Stimulated activated naive CD4-positive, alpha-beta T cell (primary cell): ENCODE measurements around the gene CCDC154.

Source experiments
- DNase-seq, 6 experiments: peaks; one replicate each; lab custom pipeline; 2025; lab: John Stamatoyannopoulos, UW

CCDC154 gene

DNA sequence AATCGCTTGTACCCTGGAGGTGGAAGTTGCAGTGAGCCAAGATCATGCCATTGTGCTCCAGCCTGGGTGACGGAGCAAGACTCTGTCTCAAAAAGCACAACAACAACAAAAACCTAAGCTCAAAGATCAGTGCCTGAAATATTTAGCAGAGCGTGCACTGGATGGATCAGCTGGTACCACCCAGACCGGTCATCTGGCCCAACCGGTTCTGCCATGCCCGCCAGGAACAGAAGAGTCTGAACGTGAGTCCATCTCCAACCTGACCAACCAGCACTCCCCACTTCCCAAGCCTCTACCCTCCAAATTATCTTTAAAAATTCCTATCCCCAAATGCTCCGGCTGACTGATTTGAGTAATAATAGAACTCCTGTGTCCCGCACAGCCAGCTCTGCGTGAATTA, 22.3 kb downstream of the CCDC154 start:
- no peak for DNase-seq

DNA sequence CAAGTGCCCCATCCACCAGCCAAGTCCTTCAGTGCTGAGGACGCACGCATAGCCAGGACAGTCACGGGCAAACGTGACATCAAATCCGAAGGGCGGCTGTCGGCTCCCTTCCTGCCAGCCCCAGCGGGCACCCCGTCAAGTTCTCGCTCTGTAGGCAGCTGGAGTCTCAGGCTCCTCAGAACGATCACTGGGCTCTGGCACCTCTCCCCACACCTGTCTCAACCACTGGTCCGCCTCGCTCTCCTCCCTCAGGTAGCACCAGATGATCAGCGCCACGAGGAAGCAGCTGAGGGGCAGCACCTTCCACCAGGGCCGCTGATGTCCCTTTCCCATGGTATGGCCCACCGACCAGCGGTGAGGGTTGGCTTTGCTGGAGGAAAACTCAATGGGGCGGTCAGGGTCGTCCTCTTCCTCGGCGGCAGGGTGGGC, 24.2 kb downstream of the CCDC154 start:
- peak in 1 of 6 experiments; percentile 20 for DNase-seq

DNA sequence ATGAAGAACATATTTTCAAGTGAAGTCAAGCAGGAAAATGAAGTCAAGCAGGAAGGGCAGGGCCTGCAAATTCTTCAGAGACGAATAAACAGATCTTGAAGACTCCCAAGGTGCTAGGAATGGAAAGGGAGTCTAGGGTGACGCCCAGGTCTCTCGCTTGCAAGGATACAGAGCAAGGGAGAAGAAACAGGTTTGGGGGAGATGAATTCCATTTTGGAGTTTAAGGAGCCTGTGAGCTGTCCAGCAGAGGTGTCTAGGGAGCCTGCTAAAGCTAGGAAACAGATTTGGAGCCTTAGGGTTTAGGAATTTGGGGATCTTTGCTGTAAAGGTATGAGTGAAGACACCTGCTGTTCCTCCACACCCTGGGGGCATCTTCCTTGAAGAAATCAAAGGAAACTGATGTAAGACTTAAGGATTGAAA, 27.8 kb downstream of the CCDC154 start:
- no peak for DNase-seq

GRCh38 chr16:1414532-1415260, 29.7 kb downstream of the CCDC154 start, which contains the start of gene UNKL:
Gene UNKL, minus strand, starts transcription at chr16:1414704. Its CDS starts 13 bp downstream, at chr16:1414691.
- DNase-seq, result peak; percentile 65 to 87 (median 83)

GRCh38 chr16:1413684-1414531, 30.4 kb downstream of the CCDC154 start:
- DNase-seq, result peak; percentile 36 to 62 (median 49)

GRCh38 chr16:1412847-1413246, 31.5 kb downstream of the CCDC154 start:
- no peak for DNase-seq

DNA sequence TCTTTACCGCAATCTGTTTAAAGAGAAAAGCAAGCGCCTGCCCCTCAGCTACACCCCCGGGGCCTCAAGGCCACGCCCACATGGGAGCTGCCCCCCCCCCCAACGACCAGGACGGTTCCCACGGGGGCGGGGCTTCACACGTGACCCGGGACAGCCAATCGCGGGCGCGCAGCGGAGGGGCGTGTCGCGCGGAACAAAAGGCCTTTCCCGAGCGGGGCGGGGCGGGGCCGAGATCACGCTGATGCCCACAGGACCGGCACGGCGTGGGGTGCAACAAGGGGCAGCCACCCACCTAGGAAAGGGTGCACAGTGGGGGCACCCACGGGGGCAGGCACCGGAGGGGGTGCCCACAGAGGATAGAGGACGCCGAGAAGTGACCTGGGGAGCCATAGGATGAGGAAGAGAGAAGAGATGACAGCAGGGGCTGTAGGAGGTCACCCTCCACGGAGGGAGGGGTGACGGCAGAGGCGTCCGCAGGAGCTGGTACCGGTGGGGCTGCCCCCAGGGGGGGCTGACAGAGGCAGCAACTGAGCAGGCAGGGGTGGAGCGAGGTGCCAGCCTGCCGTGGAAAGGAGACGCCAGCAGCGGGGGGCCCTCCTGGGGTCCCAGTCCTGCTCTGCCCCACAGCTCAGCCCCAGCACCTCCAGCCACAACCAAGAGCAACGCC, 36.1 kb downstream of the CCDC154 start:
- DNase-seq, result peak; percentile 84 to 98 (median 94)

DNA sequence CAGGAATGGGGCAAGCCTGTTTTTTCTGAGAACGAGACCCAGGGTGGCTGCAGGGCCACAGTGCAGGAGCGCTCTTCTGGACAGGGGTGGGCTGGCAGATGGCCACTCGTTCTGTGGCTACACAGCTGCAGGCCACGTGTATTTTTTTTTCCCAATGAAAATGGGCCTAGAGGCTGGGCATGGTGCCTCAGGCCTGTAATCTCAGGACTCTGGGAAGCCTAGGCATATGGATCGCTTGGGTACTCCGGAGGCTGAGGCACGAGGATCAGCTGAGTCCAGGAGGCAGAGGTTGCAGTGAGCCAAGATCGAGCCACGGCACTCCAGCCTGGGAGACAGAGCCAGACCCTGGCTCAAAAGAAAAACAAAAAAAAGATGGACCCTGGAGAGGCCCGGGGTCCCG, 36.6 kb downstream of the CCDC154 start:
- DNase-seq, result no peak

DNA sequence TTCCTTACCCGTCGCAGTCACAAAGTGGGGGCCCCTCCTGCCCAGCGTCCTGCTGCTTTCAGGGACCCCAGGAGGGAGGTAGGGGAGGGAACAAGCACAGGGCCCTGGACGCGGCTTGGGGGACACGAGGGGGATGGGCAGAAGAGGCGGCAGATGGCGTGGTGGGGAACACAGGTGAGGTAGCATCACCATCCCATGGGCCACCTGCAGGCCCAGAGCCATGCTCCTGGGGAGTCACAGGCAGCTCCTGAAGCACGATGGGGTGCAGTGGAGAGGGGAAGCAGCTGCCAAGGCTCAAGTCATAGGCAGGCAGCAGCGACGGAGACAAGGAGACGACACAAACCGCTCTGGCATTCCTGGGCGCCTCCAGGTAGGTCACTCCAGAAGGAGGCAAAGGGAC, 40.6 kb downstream of the CCDC154 start:
- DNase-seq, result no peak

DNA sequence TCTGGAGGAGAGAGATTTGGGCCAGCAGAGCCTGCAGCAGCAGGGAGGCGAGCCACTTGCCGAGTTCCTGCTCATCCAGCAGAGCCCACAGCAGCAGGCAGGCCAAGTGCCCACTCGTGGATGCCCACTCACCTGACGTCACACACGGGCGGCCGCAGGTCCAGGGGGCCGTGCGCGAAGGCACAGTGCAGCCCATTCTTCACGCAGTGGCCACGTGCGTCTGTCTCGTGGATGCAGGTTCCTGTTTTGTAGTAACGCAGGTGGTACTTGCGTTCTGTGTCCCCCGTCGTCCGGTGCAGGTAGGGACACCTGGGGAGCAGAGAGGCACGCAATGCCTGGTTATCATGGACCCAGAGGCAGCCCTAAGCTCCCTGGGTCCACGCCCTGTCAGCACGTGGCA, 41.3 kb downstream of the CCDC154 start:
- DNase-seq, result no peak

GRCh38 chr16:1401758-1402154, 42.6 kb downstream of the CCDC154 start:
- no peak for DNase-seq

DNA sequence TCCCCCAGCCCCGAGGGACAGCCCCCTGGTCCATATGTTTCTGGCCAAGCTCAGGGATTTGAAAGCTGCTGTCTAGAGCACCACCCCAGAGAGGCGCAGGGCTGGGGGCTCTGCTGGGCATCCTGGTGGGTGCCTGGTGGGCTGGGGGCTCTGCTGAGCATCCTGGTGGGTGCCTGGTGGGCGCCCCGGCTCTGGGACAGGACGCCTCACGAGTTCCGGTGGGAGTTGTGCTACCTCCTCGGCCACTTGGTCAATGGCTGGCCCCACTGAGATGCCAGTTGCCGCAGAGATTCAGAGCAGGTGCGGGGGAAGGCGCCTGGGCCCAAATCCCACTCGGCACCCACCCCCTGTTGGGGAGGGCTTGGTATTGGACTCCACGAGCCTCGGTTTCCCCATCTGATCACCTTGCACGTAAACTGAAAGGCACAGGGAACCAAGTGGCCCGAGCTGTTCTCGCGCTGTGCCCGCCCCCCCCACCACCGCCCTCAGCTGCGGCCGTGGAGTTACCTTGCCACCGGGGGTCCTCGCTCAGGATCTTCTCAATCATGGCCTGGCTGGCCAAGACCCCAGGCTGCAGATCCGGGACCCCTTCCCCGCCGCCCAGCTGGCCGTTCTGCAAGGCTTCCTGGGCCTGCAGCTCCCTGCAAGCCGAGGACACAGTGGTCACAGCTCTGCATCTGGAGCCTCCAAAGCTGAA, 43.1 kb downstream of the CCDC154 start:
- DNase-seq, result no peak

GRCh38 chr16:1398826-1399581, 45.4 kb downstream of the CCDC154 start:
- DNase-seq, result no peak

DNA sequence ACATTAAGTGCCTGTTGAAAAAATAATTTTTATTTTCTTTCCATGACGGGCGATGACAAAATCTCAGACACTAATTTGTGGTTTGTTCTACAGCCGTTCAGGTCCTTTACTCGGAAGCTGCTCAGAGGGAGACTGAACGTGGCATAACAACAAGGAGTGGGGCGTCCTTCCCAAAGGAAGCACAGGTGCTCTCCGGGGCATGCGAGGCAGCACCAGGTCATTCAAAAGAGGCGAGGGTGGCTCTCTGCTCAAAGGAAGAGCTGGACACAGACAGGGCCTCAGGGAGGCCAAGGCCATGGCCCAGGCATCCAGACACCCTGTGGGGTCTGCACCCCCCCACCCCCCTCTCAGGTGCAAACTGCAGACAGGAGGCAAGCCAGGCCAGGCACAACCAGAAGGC, 46.0 kb downstream of the CCDC154 start:
- DNase-seq, result no peak

DNA sequence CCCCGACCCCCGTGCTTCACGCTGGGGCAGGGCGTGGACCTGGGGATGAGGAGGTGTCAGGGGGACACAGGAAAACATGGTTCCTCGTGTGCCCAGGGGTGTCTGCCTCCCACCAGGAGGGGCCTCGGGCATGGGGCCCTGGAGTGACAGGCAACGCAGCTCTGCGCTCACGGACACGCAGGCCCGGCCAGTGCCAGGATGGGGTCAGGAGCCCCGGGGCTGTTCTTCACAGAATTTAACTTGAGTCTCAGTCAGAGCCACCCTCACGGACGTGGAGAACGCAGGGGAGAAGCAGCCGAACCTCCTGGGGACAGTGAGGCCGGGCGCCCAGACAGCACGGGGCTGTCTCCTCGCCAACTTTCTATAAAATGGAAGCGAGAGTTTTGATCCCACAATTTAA, 46.6 kb downstream of the CCDC154 start:
- DNase-seq, result no peak

GRCh38 chr16:1395444-1396031, 48.8 kb downstream of the CCDC154 start:
- no peak for DNase-seq

GRCh38 chr16:1394367-1394951, 49.9 kb downstream of the CCDC154 start:
- DNase-seq, result no peak

GRCh38 chr16:1393613-1394176, 50.7 kb downstream of the CCDC154 start:
- DNase-seq, result no peak

- no peak for DNase-seq
Measured at GRCh38 chr16:1392826-1393225, 51.5 kb downstream of the CCDC154 start.

DNA sequence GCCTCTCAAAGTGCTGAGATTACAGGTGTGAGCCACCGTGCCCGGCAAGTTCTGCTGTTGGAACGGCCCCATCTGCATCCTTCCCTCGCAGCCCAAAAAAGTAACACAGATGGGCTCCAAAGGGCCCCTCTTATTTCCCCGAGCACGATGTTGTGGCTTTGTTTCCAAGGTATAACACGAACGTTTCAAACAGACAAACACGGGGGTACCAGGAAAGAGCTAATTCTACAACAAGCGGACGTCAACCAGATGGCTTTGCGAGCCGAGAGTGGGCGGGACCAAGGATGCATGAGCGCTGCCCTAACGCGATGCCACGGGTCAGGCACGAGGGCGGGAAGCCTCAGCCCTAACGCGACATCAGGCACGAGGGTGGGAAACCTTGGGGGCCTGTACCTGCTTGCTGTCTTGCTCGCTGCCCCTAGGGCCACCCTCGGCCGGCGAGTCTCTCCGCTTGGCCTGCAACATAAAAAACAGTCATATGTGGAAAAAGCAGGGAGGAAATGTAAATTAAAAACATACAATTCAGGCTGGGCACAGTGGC, 54.0 kb downstream of the CCDC154 start:
- no peak for DNase-seq
